ENCODE measurements around the gene ALLC.

The ALLC gene

DNA sequence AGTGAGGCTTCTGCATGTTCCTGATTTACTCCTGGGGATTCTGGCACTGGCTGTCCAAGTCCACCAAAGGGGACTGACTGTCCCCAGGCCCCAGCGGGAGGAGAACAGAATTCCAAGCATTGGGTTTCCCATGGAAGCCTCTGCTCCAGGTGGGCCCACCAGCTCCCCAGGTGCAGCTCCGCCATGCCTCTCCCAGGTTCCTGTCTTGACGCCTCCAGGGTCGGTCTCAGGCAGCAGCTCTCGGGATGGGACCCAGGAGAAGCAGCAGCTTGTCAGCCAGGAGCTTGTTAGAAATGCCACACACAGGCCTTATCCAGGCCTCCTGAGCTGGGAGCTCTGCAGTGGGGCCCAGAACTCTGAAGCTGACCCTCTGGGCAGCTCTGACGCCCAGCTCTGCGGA, 93.3 kb downstream of the ALLC start:
- no peak overlapping the region for H3K27ac ChIP-seq
- ChIA-PET CTCF (no interaction called here), POLR2A (ENCODE audit: low non-redundant PET) (no interaction called here)
- TF ChIP-seq, protein P1, sequence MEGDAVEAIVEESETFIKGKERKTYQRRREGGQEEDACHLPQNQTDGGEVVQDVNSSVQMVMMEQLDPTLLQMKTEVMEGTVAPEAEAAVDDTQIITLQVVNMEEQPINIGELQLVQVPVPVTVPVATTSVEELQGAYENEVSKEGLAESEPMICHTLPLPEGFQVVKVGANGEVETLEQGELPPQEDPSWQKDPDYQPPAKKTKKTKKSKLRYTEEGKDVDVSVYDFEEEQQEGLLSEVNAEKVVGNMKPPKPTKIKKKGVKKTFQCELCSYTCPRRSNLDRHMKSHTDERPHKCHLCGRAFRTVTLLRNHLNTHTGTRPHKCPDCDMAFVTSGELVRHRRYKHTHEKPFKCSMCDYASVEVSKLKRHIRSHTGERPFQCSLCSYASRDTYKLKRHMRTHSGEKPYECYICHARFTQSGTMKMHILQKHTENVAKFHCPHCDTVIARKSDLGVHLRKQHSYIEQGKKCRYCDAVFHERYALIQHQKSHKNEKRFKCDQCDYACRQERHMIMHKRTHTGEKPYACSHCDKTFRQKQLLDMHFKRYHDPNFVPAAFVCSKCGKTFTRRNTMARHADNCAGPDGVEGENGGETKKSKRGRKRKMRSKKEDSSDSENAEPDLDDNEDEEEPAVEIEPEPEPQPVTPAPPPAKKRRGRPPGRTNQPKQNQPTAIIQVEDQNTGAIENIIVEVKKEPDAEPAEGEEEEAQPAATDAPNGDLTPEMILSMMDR (conservative IDR thresholded peaks at IDR 0.05; ENCODE audit: low read depth) = no peak
- no peak for DNase-seq (ENCODE audit: low spot score)

DNA sequence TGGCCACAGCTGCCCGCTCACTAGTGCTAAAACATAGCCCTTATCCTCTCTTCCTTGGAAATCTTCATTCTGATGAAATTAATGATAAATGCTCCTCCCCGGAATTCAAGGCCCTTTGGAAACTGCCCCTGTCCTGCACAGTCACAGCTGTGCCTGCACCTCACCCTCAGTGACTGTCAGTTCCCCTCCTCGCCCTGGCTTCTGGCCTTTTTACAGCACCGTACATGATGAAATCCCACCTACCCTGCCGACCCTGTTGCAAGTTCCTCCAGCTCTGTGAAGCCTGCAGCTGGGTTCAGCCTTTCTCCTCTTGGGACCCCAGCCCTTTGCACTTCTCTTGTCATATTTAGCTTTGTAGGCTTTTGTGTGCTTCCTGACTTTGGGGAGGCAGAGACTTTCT, 93.8 kb downstream of the ALLC start:
- H3K27ac ChIP-seq = no peak overlapping the region
- ChIA-PET POLR2A (ENCODE audit: low non-redundant PET) (no interaction called here), CTCF (no interaction called here)
- TF ChIP-seq, protein P1 (conservative IDR thresholded peaks at IDR 0.05; ENCODE audit: low read depth) = no peak
- no peak for DNase-seq (ENCODE audit: low spot score)
